GM18519 (cell line): ENCODE results near the gene NBEAL2.
"Not testable (repeated sequence)": the region's sequence is repeated elsewhere in the genome, so short reads cannot be mapped to it uniquely, and the experiment has no call there.

Experiments used
- ATAC-seq: cut with Tn5 transposase; IDR thresholded peaks from one replicate; pipeline ENCODE4 v1.9.1; 2021; ENCODE audit warnings: mild to moderate bottlenecking, moderate library complexity; ENCODE audit not compliant: unreplicated experiment, low FRiP score

Gene NBEAL2

DNA sequence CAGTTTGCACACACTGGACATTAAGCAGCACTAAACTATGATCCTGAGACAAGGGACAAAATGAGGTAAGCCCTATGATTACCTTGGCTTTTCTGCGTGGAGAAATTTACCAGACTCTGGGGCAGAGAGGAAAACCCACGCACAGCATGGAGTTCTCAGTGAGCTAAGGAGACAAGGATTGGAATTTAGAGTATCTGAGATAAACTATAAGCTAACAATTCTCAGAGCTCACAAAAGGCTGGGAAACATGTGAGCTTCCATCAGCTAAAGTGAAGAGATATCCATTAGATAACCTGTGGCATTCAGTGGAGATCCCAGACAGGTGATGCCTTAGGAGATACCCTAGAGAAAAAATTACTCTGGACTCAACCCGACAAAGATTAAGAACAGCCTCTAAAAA lies 48.7 kb downstream of the NBEAL2 start:
- ATAC-seq = no peak

DNA sequence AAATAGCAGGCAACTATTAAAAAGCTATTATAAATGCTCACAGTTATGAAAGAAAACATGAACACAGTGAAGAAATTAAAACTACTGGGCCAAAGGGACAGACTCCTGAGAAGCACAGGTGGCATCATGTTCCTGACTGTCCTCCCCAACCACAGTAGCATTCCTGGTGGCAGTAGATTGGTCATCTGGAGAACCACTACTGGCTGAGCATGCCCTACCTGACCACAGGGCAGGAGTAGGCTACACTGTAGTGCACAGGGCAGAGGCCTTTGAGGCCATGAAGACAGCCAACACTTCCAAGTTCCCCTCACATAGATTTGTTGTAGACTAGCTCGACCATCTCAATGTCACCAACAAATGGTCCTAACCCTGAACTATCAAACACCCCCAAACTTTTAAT lies 49.2 kb downstream of the NBEAL2 start:
- ATAC-seq = no peak

DNA sequence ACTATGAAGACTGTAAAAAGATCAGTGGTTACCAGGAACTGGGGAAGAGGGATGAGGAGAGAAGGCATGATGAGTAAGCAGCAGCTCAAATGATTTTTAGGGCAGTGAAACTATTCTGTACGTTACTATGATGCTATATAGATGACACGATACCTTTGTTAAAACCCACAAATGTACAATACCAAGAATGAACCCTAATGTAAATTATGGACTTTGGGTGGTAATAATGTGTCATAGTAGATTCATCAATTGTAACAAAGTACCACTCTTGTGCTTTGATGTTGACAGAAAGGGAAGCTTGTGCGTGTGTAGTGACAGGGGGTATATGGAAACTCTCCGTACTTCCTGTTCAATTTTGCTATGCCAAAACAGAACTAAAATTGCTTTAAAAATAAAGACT lies 51.6 kb downstream of the NBEAL2 start:
- not testable (repeated sequence) for ATAC-seq

DNA sequence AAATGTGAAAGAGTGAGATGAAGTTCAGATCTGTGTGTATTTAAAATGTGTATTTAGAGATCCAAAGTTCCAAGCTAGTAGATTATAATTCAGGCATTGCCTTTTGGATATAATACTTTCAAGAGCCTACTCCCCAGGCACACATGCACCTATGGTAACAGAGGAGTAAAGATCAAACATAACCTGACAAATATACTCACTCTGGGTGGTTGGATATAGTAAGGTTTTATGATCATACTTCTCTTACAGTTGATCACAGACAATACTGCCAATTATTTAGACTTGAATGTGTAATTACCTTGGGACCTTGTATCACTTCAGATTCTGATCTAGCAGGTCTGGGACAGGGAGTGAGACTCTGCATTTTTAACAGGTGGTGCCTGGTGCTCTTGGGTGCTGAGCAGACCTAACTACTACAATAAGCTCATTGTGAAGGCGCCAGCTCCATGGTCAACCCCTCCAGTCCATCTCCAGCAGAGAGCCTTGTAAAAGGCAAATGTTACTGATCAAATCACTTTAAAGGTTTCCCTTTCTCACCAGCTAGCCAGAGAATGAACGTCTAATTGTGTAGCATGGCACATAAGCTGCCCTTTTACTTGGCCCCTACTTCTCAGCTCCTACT lies 55.5 kb downstream of the NBEAL2 start:
- ATAC-seq = no peak

- ATAC-seq = no peak
Measured at GRCh38 chr3:47035645-47036044, 56.2 kb downstream of the NBEAL2 start.

DNA sequence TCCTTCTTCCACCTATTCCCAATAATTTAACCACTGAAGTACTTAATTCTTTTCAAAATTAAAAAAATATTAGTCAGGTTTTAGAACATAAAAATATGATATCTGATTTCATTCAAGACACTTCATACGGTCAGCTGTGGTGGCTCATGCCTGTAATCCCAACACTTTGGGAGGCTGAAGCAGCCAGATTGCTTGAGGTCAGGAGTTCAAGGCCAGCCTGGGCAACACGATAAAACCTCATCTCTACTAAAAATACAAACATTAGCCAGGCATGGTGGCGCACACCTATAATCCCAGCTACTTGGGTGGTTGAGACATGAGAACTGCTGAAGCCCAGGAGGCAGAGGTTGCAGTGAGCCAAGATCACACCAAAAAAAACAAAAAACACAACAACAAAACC lies 56.7 kb downstream of the NBEAL2 start:
- no peak for ATAC-seq

GRCh38 chr3:47037302-47037701 lies 57.8 kb downstream of the NBEAL2 start:
- ATAC-seq = not testable (repeated sequence)

GRCh38 chr3:47041114-47041513 lies 61.6 kb downstream of the NBEAL2 start:
- no peak for ATAC-seq

- ATAC-seq = no peak
Measured at GRCh38 chr3:47042231-47042791, 62.8 kb downstream of the NBEAL2 start.

GRCh38 chr3:47047069-47047468 lies 67.6 kb downstream of the NBEAL2 start:
- no peak for ATAC-seq

DNA sequence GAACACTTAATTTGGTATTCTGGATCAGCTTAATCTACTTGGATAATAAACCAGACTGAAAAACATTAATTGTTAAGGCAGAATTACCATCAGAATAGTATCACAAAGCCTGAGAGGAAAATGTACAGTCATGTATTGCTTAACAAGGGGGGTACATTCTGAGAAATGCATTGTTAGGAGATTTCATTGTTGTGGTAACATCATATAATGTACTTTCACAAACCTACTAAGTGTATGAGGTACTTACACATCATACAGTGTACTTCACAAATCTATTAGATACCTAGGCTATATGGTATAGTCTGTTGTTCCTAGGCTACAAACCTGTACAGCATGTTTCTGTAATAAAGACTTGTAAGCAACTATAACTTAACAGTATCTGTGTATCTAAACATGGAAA lies 68.2 kb downstream of the NBEAL2 start:
- ATAC-seq = no peak

GRCh38 chr3:47054412-47054811 lies 74.9 kb downstream of the NBEAL2 start:
- no peak for ATAC-seq

GRCh38 chr3:47056705-47057104 lies 77.2 kb downstream of the NBEAL2 start:
- no peak for ATAC-seq

- ATAC-seq = no peak
Measured at GRCh38 chr3:47057212-47057671, 77.8 kb downstream of the NBEAL2 start.
